Stimulated activated naive B cell treated with anti-CD40 and anti-IgM and Interleukin-4, amounts not matched to agents 10 μg/mL and 1 μg/mL and 100 μg/mL, for 72 hours (primary cell): ENCODE measurements around the gene SORT1.
A peak's percentile ranks its signal among the peaks of the same experiment; 100 is the strongest.
"Not testable (repeated sequence)": the region's sequence is repeated elsewhere in the genome, so short reads cannot be mapped to it uniquely, and the experiment has no call there.

Source experiments
- ATAC-seq, 2 donors: fragments of 150-1000 bp; cut with Tn5 transposase; replicated peaks; 2 replicates each; pipeline ENCODE4 v1.10.0; 2021; ENCODE audit warnings: moderate library complexity in 1 of 2
- DNase-seq: peaks from one replicate; pipeline ENCODE4 v3.0.0; 2021
- H3K27ac Mint-ChIP-seq: one replicate; pipeline ENCODE4 v1.8.0; 2022; ENCODE audit warnings: mild to moderate bottlenecking, mixed read lengths
- H3K27me3 Mint-ChIP-seq, 2 donors: one replicate each; pipeline ENCODE4 v1.8.0; 2022; ENCODE audit warnings: mixed read lengths in 2 of 2
- H3K36me3 Mint-ChIP-seq, 2 donors: one replicate each; pipeline ENCODE4 v1.8.0; 2022; ENCODE audit warnings: mixed read lengths in 2 of 2, mild to moderate bottlenecking in 1 of 2
- H3K4me1 Mint-ChIP-seq, 2 donors: one replicate each; pipeline ENCODE4 v1.8.0; 2022; ENCODE audit warnings: mixed read lengths in 2 of 2, mild to moderate bottlenecking in 1 of 2
- H3K4me3 Mint-ChIP-seq, 2 donors: one replicate each; pipeline ENCODE4 v1.8.0; 2022; ENCODE audit warnings: mild to moderate bottlenecking in 2 of 2, mixed read lengths in 2 of 2, moderate library complexity in 1 of 2
- H3K9me3 Mint-ChIP-seq, 2 donors: one replicate each; pipeline ENCODE4 v1.8.0; 2022; ENCODE audit warnings: mixed read lengths in 2 of 2, mild to moderate bottlenecking in 1 of 2

The SORT1 gene

DNA sequence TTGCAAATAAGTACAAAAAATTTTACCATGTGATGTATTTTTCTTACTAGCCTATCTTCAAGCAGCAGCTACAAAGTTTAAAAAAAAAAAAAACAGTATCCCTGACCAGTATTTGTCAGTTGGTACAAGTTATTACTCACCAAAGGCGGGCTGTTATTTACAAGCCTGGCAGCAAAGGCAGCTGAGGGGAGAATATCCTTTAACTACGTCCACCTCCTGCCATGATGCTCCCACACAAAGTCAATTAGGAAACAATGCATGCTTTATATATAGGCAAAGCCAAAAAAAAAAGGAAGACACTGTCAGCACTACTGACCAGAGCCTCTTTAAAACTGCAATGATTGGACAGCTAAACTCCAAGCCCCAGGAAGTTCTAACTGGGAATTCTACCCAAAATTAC is 14.8 kb upstream of the SORT1 start:
- H3K27me3 Mint-ChIP-seq, result no peaks in the 10 kb centered on the region
- no peak overlapping the region for H3K27ac Mint-ChIP-seq
- H3K4me1 Mint-ChIP-seq, result peaks cover 8% of the 10 kb centered on the region in 2 donors
- DNase-seq, result no peak
- ATAC-seq, result no peak
- no peak overlapping the region for H3K4me3 Mint-ChIP-seq
- peaks cover 42 to 73% of the 10 kb centered on the region in 2 donors for H3K36me3 Mint-ChIP-seq
- no peaks in the 10 kb centered on the region for H3K9me3 Mint-ChIP-seq

GRCh38 chr1:109404838-109405237 is 7.1 kb upstream of the SORT1 start:
- H3K27ac Mint-ChIP-seq, result no peak overlapping the region
- ATAC-seq (no peak), DNase-seq (no peak)
- H3K9me3 Mint-ChIP-seq, result no peaks in the 10 kb centered on the region
- H3K36me3 Mint-ChIP-seq, result peaks cover 35 to 47% of the 10 kb centered on the region in 2 donors
- H3K27me3 Mint-ChIP-seq, result no peaks in the 10 kb centered on the region
- no peak overlapping the region for H3K4me3 Mint-ChIP-seq
- H3K4me1 Mint-ChIP-seq, result peaks cover 8 to 9% of the 10 kb centered on the region in 2 donors

DNA sequence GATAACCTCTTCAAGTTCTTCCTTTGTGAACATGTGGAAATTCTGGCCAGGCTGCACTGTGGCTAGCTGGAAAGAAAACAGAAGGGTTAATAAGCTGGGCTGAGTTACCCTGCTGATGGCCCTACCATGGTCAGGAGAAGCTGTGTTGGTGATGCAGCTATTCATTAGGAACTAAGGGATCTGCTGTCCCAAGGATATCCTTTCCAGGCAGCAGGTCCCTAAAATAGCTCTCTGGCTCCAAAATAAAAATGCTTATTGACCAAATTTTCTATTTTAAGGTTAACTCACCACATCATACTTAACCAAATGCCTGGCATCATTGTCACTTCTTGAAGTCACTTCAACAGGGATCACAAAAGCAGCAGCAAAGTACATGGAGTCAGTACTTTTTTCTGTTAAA is 4.3 kb upstream of the SORT1 start:
- no peak for ATAC-seq
- no peak overlapping the region for H3K27ac Mint-ChIP-seq
- peaks cover 14 to 22% of the 10 kb centered on the region in 2 donors for H3K4me1 Mint-ChIP-seq

GRCh38 chr1:109400035-109400655 is 2.4 kb upstream of the SORT1 start:
- H3K27ac Mint-ChIP-seq, result no peak overlapping the region
- peaks cover 6 to 14% of the 10 kb centered on the region in 2 donors for H3K36me3 Mint-ChIP-seq

More for the DNA sequence above, 4.3 kb upstream of the SORT1 start:
- Mint-ChIP-seq H3K9me3 (no peaks in the 10 kb centered on the region), H3K4me3 (no peak overlapping the region), H3K36me3 (peaks cover 18 to 27% of the 10 kb centered on the region in 2 donors), H3K27me3 (peaks cover 7 to 13% of the 10 kb centered on the region in 2 donors)
- DNase-seq, result no peak

DNA sequence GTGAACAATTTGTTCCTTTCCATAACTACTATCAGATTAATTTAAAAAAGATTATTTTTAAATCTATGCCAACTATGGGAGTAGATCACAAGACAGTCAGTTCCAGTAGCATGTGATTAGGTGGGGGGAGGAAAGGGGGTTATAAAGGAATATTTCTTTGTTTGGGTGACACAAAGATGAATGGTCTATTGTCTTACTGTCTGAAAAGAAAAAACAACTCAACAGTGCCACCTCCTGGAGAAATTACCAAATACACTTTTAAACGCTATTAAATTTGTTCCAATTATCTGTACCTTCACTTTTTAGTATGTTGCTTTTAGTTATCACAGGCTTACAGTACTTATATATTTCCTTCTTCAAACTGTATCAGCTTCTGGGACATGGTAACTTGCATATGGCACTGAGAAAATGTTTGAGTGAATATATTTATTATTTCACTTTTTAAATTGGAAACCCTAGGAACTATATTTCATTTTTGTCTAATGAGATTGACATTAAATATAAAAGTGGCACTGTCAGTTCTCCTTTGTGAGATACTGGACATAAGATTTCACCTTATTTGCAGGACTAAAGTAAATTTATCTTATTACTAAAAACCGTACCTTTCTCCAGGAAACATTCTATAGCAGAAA is 1.7 kb upstream of the SORT1 start:
- ATAC-seq, result peak; percentile 40 to 45
- no peak overlapping the region for H3K4me3 Mint-ChIP-seq

More at GRCh38 chr1:109400035-109400655, 2.4 kb upstream of the SORT1 start:
- DNase-seq, result no peak
- no peaks in the 10 kb centered on the region for H3K9me3 Mint-ChIP-seq
- no peak overlapping the region for H3K4me3 Mint-ChIP-seq
- H3K4me1 Mint-ChIP-seq, result peaks cover 17 to 25% of the 10 kb centered on the region in 2 donors
- ATAC-seq, result no peak
- H3K27me3 Mint-ChIP-seq, result peaks cover 22 to 31% of the 10 kb centered on the region in 2 donors

DNA sequence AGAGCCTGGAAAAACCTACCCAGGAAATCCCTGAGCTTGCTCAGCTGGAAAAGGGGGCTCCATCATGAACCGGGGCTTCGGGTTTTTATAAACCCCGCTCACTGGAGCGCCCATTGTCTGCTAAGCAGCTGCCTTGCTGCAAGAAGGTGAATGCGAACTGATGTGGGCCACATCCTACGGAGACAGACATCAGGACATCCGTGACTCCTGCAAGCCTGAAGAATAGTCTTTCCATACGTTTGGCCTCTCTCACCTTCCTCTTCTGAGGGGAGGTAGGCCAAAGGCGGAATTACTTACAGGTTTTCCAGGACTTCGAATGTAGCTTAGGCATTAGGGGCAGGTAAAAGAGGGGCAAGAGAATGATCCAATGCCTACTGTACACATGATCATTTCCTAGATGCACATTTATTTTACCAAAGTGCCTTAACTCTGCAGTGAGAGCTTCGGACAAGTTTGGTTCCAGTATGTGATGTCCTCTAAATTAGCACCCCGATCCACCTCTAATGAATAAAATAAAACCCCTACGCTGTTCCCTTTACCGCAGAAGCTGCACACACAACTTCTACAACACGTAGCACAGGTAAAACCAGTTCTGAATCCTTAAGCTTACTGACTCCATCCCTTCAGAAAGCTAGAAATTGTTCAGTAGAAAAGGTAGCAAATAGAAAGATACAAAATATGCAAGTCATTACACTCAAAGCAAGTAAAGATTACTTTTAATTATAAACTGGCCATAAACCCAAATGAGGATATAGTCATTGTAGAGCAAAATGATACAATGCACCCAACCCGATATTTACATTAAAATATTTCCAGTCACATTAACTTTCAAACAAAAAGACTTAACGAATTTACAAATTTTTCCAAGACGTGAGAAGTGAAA is 866 bp upstream of the SORT1 start:
- Mint-ChIP-seq H3K27me3 (peaks cover 22 to 47% of the 10 kb centered on the region in 2 donors), H3K4me1 (peaks cover 14 to 25% of the 10 kb centered on the region in 2 donors), H3K9me3 (no peaks in the 10 kb centered on the region), H3K27ac (peak overlapping the region; percentile 67), H3K4me3 (peak overlapping the region; percentile 86 to 90), H3K36me3 (peaks cover 1 to 8% of the 10 kb centered on the region in 2 donors)
- DNase-seq, result no peak
- ATAC-seq, result no peak

More for the DNA sequence above, 1.7 kb upstream of the SORT1 start:
- DNase-seq, result no peak
- Mint-ChIP-seq H3K27me3 (peaks cover 22 to 38% of the 10 kb centered on the region in 2 donors), H3K27ac (no peak overlapping the region), H3K36me3 (peaks cover 1 to 8% of the 10 kb centered on the region in 2 donors), H3K9me3 (no peaks in the 10 kb centered on the region), H3K4me1 (peaks cover 14 to 25% of the 10 kb centered on the region in 2 donors)

GRCh38 chr1:109396871-109397580 is 692 bp downstream of the SORT1 start:
- peak in 1 of 2 donors; percentile 20 for ATAC-seq
- peak overlapping the region; percentile 42 for H3K27ac Mint-ChIP-seq
- H3K27me3 Mint-ChIP-seq, result peaks cover 37 to 59% of the 10 kb centered on the region in 2 donors
- DNase-seq, result no peak
- no peaks in the 10 kb centered on the region for H3K9me3 Mint-ChIP-seq
- H3K4me3 Mint-ChIP-seq, result peak overlapping the region; percentile 77 to 80
- peaks cover 24 to 39% of the 10 kb centered on the region in 2 donors for H3K4me1 Mint-ChIP-seq
- H3K36me3 Mint-ChIP-seq, result peaks cover 0 to 7% of the 10 kb centered on the region in 2 donors

DNA sequence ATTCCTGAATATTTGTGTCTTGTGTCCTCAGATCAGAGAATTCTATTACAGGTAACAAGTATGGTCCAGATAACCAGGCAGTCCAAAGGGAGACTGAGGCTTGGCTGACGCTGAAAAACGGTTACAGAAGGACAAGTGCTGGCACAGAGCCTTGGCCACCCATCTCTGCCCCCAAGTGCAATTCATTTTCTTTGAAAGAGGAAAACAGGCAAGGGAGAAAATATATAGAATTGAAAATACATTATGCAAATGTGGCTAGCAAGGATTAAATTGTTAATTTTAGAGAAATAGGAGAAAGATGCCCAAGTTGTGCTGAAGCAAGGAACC is 1.2 kb downstream of the SORT1 start:
- H3K4me1 Mint-ChIP-seq, result peaks cover 28 to 45% of the 10 kb centered on the region in 2 donors
- H3K27ac Mint-ChIP-seq, result no peak overlapping the region
- H3K9me3 Mint-ChIP-seq, result no peaks in the 10 kb centered on the region
- peaks cover 0 to 5% of the 10 kb centered on the region in 2 donors for H3K36me3 Mint-ChIP-seq
- peaks cover 38 to 59% of the 10 kb centered on the region in 2 donors for H3K27me3 Mint-ChIP-seq
- DNase-seq, result no peak
- ATAC-seq, result no peak
- peak overlapping the region in 1 of 2 donors; percentile 32 for H3K4me3 Mint-ChIP-seq

DNA sequence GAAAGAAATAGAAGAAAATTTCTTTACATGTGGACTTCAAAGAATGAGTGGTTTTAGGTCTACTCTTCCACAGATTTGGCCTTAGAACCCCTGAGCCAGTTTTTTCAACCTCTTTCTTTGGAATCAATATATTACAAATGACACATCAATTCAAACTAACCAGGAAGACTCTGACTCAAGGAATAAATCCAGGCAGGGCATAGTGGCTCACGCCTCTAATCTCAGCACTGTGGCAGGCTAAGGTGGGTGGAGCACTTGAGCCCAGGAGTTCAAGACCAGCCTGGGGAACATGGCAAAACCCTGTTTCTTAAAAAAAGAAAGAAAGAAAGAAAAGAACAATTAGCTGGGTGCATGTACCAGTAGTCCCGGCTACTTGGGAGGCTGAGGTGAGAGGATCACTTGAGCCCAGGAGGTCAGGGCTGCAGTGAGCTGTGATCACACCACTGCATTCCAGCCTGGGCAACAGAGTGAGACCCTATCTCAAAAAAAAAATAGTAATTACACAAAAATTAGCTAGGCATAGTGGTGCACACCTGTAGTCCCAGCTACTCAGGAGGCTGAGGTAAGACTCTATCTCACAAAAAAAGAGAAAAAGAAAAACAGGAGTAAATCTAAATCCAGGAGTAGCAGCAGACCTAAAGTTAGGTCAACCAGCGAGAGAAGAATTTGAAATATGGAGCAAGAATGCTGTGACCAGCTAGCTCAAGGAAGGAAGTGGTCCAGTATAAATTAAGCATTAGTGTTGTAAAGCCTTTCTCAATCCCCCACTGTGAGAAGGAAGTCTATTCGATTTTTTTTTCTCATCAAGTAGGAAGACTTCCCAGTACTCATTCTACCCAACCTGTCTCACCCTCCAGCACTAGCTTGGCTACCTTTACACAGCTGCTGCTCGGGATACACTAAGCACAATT is 1.9 kb downstream of the SORT1 start:
- peaks cover 38 to 59% of the 10 kb centered on the region in 2 donors for H3K27me3 Mint-ChIP-seq
- DNase-seq, result no peak
- no peaks in the 10 kb centered on the region for H3K9me3 Mint-ChIP-seq
- H3K27ac Mint-ChIP-seq, result no peak overlapping the region
- peaks cover 30 to 51% of the 10 kb centered on the region in 2 donors for H3K4me1 Mint-ChIP-seq
- no peak overlapping the region for H3K4me3 Mint-ChIP-seq
- ATAC-seq, result no peak
- H3K36me3 Mint-ChIP-seq, result peaks cover 0 to under 1% of the 10 kb centered on the region in 2 donors

GRCh38 chr1:109395282-109395599 is 2.5 kb downstream of the SORT1 start:
- ATAC-seq, H3K36me3 Mint-ChIP-seq, H3K27ac Mint-ChIP-seq, H3K9me3 Mint-ChIP-seq, H3K4me3 Mint-ChIP-seq, DNase-seq: not testable (repeated sequence)
- H3K27me3 Mint-ChIP-seq, result peaks cover 38 to 59% of the 10 kb centered on the region in 2 donors
- peaks cover 33 to 57% of the 10 kb centered on the region in 2 donors for H3K4me1 Mint-ChIP-seq

- ATAC-seq (no peak), DNase-seq (no peak)
- Mint-ChIP-seq H3K9me3 (no peaks in the 10 kb centered on the region), H3K4me1 (peaks cover 38 to 62% of the 10 kb centered on the region in 2 donors), H3K27me3 (peaks cover 43 to 65% of the 10 kb centered on the region in 2 donors), H3K27ac (no peak overlapping the region), H3K36me3 (peaks cover 0 to 3% of the 10 kb centered on the region in 2 donors), H3K4me3 (no peak overlapping the region)
These were observed 3.0 kb downstream of the SORT1 start for GRCh38 chr1:109394591-109395281.

DNA sequence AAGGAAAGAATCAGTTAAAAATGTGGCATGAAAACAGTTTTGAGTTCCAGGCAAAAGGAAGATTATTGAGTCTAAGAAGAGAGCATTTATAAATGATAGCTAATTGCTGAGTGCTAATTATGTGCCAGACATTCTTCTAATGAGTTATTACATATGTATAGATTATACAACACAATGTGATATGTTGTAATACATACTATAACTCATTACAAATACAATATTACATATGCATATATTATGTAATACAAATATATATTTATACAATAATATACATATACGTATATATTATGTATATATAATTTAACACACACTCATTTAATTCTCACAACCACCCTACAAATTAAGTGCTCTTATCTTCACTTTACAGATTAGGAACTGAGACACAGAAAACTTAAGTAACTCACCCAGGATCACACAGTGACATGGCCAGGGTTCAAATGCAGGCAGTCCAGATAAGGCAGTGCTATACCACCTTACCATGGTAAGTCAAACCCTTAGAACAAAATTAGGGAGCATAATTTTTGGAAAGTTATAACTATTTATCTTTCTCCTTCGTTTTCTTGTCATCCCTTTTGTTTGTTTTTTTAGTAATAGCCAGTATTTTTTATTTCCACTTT is 4.0 kb downstream of the SORT1 start:
- peaks cover 43 to 69% of the 10 kb centered on the region in 2 donors for H3K4me1 Mint-ChIP-seq
- peaks cover 0 to 3% of the 10 kb centered on the region in 2 donors for H3K36me3 Mint-ChIP-seq
- peaks cover 53 to 74% of the 10 kb centered on the region in 2 donors for H3K27me3 Mint-ChIP-seq
- ATAC-seq (no peak), DNase-seq (no peak)
- H3K4me3 Mint-ChIP-seq, result no peak overlapping the region
- H3K9me3 Mint-ChIP-seq, result no peaks in the 10 kb centered on the region
- no peak overlapping the region for H3K27ac Mint-ChIP-seq
